ENCODE data around the gene ADAM10. TPM values are rescaled to one million over a fixed set of nuclear protein-coding genes. Genes with fewer than 3 reads are reported as not detected.

ADAM10 gene
- total and polyA plus RNA-seq, 2 of the 8 experiments (the other 6 are each of a cell fraction or from before 2014, with no cell fraction given), result 46.5 to 163 TPM

- no peak overlapping the region for H4K5ac ChIP-seq (ENCODE audit: insufficient read length, low read depth, low read length)
- peaks cover 0 to 12% (median 1%) of the 10 kb centered on the region in 4 experiments; a peak in 5 of 7 replicates for H3K4me1 ChIP-seq (replicated peaks in 1 of 4; ENCODE audit: control insufficient read depth in 3 of 4, insufficient read depth in 4 of 4, low read length in 3 of 4)
- H4K20me1 ChIP-seq (replicated peaks in 1 of 2; ENCODE audit: control insufficient read depth in 1 of 2, insufficient read depth in 2 of 2, low read length in 2 of 2), result peaks cover 0 to 13% of the 10 kb centered on the region in 2 experiments
- H3K23me2 ChIP-seq (ENCODE audit: low read depth, low read length), result no peaks in the 10 kb centered on the region
- H3K14ac ChIP-seq (ENCODE audit: insufficient read length), result no peak overlapping the region
- H3K9me3 ChIP-seq (ENCODE audit: insufficient read depth in 2 of 2, low read depth in 1 of 2, low read length in 1 of 2), result no peaks in the 10 kb centered on the region
- no peak overlapping the region for H3K27ac ChIP-seq (ENCODE audit: low read depth, low read length)
- no peak overlapping the region for H4K8ac ChIP-seq (ENCODE audit: extremely low read depth, insufficient read depth, low read length)
- TF ChIP-seq MAX (IDR thresholded peaks at IDR 0.05), result no peak
- no peak for TF ChIP-seq BACH1 (IDR thresholded peaks at IDR 0.05; ENCODE audit: low read length)
- no peak for TF ChIP-seq PHF8 (conservative IDR thresholded peaks at IDR 0.05; ENCODE audit: low read depth, low read length)
- no peak for TF ChIP-seq GABPA (IDR thresholded peaks at IDR 0.05; ENCODE audit: borderline replicate concordance, insufficient read depth, low read length)
- no peak for TF ChIP-seq CTBP2 (IDR thresholded peaks at IDR 0.05; ENCODE audit: borderline replicate concordance, insufficient read depth, insufficient read length, low read length)
- TF ChIP-seq ASH2L (IDR thresholded peaks at IDR 0.05; ENCODE audit: low read length), result no peak
- no peak for TF ChIP-seq CBX5 (IDR thresholded peaks at IDR 0.05; ENCODE audit: low read depth, low read length)
- no peak for TF ChIP-seq CREB1 (IDR thresholded peaks at IDR 0.05)
- H3K56ac ChIP-seq (replicated peaks; ENCODE audit: insufficient read length, low read depth, low read length), result no peak overlapping the region
- H2BK120ac ChIP-seq (replicated peaks; ENCODE audit: low read depth, low read length), result no peak overlapping the region
- no peaks in the 10 kb centered on the region; a peak in 1 of 7 replicates for H3K27me3 ChIP-seq (replicated peaks in 1 of 4; ENCODE audit: control insufficient read depth in 3 of 4, extremely low read depth in 1 of 4, insufficient read depth in 3 of 4, low read length in 3 of 4)
- H3K9ac ChIP-seq (replicated peaks in 1 of 4; ENCODE audit: extremely low read depth in 1 of 4, low read depth in 3 of 4, low read length in 3 of 4), result no peak overlapping the region
- H3K4ac ChIP-seq (replicated peaks; ENCODE audit: insufficient read length, low read depth, low read length), result no peak overlapping the region
- no peak overlapping the region for H3K23ac ChIP-seq (ENCODE audit: insufficient read length)
- no peak for FAIRE-seq
- H3K36me3 ChIP-seq (ENCODE audit: control insufficient read depth in 2 of 4, insufficient read depth in 4 of 4, low read length in 3 of 4), result peaks cover 0 to 4% (median 2%) of the 10 kb centered on the region in 4 experiments; a peak in 2 of 8 replicates
- DNase-seq (ENCODE audit: low read depth in 1 of 2, low spot score in 2 of 2), result no peak
- CTCF ChIA-PET (ENCODE audit: partially characterized antibody), result interaction anchor here (0.5 to 1.2 kb wide), 2 partner anchors 85 to 316 kb away, joined by 3 read pairs; no protein-coding TSS in a partner anchor
- no peak overlapping the region for H2BK15ac ChIP-seq (ENCODE audit: low read length)
- 90% methylated on average over 2 of the region's 2 CpGs; no CpG with 5 or more reads in 1 of the 2 experiments for WGBS, 2 experiments (ENCODE audit: extremely low coverage in 1 of 2, insufficient coverage in 1 of 2, insufficient read length in 1 of 2, insufficient replicate concordance in 2 of 2, low coverage in 1 of 2, low lambda C conversion rate in 2 of 2, missing lambda C conversion rate in 1 of 2)
- H3K4me2 ChIP-seq (ENCODE audit: insufficient read depth in 1 of 2, low read depth in 2 of 2, low read length in 2 of 2), result no peak overlapping the region
- POLR2A ChIA-PET (ENCODE audit: partially characterized antibody), result no interaction called here
- no peak overlapping the region for H2AK5ac ChIP-seq (ENCODE audit: low read depth, low read length)
- no peak overlapping the region for H2BK20ac ChIP-seq (ENCODE audit: low read length)
- H2AFZ ChIP-seq (ENCODE audit: low read length), result no peak overlapping the region
- no peak overlapping the region for H3K4me3 ChIP-seq (ENCODE audit: extremely low read depth in 1 of 4, insufficient read depth in 2 of 4, low read depth in 3 of 4, low read length in 4 of 4)
- no peak overlapping the region for H4K91ac ChIP-seq (replicated peaks; ENCODE audit: insufficient read length, low read length)
- H3K18ac ChIP-seq (ENCODE audit: extremely low read depth, low read length), result no peak overlapping the region
- H3K79me2 ChIP-seq (ENCODE audit: control insufficient read depth in 1 of 2, insufficient read depth in 2 of 2, low read length in 2 of 2), result peaks cover 11 to 96% of the 10 kb centered on the region in 2 experiments
- H2BK5ac ChIP-seq (ENCODE audit: low read depth, low read length), result 0 out of 2 replicates have a peak overlapping the region, but pooled peaks have one; percentile 52
- H3K79me1 ChIP-seq (ENCODE audit: low read depth, low read length), result peaks cover 3% of the 10 kb centered on the region; the same call in 1 of the 2 replicates
- no peak overlapping the region for H2BK12ac ChIP-seq (ENCODE audit: low read depth, low read length)
These were observed 52.3 kb downstream of the ADAM10 start for GRCh38 chr15:58697220-58697619.

Data from H1 (cell line).